A549 treated with dexamethasone at 1 μM for 4 hours (cell line): ENCODE data around the gene PPP1R16B. TPM values are rescaled to one million over a fixed set of nuclear protein-coding genes. Genes with fewer than 3 reads are reported as not detected.

Experiments
- total RNA-seq: library from RNA; stranded (reverse); fragments of 200-300 nt; extraction: Qiagen RNA extraction; gene quantifications from 5 replicates; pipeline ENCODE4 v1.2.3, GENCODE V29; 2022

The PPP1R16B gene
- total RNA-seq, result 0.11 to 0.19 TPM (median 0.13 TPM) in 5 replicates

DNA sequence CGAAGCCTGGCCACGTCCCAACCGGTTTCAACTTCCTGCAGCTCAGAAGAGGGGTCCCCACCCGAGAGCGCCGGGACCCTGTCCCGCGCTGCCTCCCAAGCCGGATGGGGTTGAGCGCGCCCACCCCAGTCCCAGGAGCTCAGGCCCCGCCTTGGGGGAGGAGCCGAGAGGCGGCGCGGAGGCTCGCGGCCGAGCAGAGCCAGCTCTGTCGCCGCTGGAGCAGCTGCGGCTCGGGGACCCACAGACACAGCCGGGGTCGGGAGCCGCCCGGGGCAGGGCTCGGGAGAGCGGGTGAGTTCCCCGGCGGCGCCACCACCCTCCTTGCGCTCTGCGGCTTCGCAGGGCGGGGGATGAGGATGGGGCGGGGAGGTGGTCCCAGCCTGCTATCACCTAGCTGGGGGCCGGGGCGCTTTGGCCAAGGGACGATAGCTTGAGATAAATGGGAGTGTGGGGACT lies at the start of gene PPP1R16B:
Gene PPP1R16B, plus strand, starts transcription at position 196 of the 456 bp plus-strand sequence. CDS start 30,229 bp downstream, outside the sequence.

DNA sequence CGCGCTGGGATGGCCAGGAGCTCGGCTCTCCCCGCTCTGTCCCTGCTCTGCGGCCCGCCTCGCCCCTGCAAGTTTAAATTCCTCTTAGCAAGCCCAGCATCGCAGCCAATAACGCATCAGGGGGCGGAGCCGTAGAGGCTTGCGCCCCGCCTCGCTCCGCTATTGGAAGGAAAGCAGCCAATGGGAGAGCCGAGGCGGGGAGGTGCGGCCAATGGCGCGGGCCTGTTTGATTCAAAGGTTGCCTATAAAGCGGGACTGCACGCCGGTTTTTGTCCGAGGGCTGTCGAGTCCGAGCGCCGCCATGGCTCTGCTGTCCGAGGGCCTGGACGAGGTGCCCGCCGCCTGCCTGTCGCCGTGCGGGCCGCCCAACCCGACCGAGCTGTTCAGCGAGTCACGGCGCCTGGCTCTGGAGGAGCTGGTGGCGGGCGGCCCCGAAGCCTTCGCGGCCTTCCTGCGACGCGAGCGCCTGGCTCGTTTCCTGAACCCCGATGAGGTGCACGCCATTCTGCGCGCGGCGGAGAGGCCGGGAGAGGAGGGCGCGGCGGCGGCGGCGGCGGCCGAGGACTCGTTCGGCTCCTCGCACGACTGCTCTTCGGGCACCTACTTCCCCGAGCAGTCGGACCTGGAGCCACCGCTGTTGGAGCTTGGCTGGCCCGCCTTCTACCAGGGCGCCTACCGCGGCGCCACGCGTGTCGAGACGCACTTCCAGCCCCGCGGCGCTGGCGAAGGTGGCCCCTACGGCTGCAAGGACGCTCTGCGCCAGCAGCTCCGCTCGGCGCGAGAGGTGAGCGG lies 120.8 kb downstream of the PPP1R16B start, which contains the start of gene FAM83D:
Gene FAM83D, plus strand, starts transcription at position 276 of the 792 bp plus-strand sequence. Its CDS starts 26 bp downstream, at position 302.

GRCh38 chr20:38962044-38962927 lies 156.8 kb downstream of the PPP1R16B start, which contains the start of gene DHX35:
DHX35 (plus strand) TSS chr20:38962344; CDS start chr20:38962368, 24 bp downstream.

Other genes with a start within 250 kb of the PPP1R16B start
- gene ADIG, start 224.5 kb upstream of the PPP1R16B start, total RNA-seq, result not detected in 5 replicates
- gene ARHGAP40, start 203.9 kb upstream of the PPP1R16B start, total RNA-seq, result 0.06 TPM in 1 of 5 replicates, not detected in the others
- gene SLC32A1, start 81.2 kb upstream of the PPP1R16B start, total RNA-seq, result 0.04 TPM in 1 of 5 replicates, not detected in the others
- 7.8 to 10.0 TPM (median 9.4 TPM) in 5 replicates for gene ACTR5, start 57.2 kb upstream of the PPP1R16B start, total RNA-seq
- gene FAM83D, start 120.7 kb downstream of the PPP1R16B start, total RNA-seq, result 49.2 to 69.9 TPM (median 64.9 TPM) in 5 replicates
- gene DHX35, start 156.6 kb downstream of the PPP1R16B start, total RNA-seq, result 6.8 to 7.9 TPM (median 7.1 TPM) in 5 replicates